Uterus (tissue), 2 donors: Measurements from ENCODE around the gene AASS.

Experiments used
- CTCF ChIP-seq, 4 experiments: fragments of 200-600 bp in 2 of 4; fragments of 450-650 bp in 2 of 4; sonication (generic) in 2 of 4; IDR thresholded peaks; one replicate each; pipeline ENCODE4 v1.5.1; 2016 to 2019; ENCODE audit warnings: antibody characterized with exemption in 4 of 4, mild to moderate bottlenecking in 2 of 4, moderate library complexity in 1 of 4
- POLR2A ChIP-seq, 2 donors: fragments of 450-650 bp; IDR thresholded peaks; one replicate each; pipeline ENCODE4 v1.6.1; 2016; ENCODE audit warnings: antibody characterized with exemption in 2 of 2, mild to moderate bottlenecking in 1 of 2, moderate library complexity in 1 of 2

DNA sequence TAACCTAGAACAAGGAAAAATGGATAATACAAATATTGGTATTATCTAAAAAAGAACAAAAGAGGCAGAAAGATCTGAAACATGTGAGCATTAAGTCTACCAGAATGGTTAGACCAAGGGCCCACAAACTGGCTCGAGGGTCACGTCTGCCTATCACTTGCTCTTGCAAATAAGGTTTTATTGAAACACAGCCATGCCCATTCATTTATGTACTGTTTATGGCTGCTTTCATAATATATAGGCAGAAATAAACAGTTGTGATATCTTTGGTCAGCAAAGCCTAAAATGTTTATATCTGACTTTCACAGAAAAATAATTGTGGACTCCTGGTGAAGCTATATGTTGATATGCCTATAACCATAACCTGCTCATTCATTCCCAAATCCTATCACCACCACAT, 71.8 kb downstream of the AASS start:
- TF ChIP-seq POLR2A (IDR thresholded peaks at IDR 0.05): no peak
- no peak for TF ChIP-seq CTCF (IDR thresholded peaks at IDR 0.05)
